Endothelial cell of umbilical vein (primary cell): ENCODE data around the gene ERO1B. TPM values are rescaled to one million over a fixed set of nuclear protein-coding genes. Genes with fewer than 3 reads are reported as not detected.

Source experiments
- BruUV-seq: library from RNA; stranded (reverse); fragments of 400-500 nt; replicated peaks from 2 replicates; lab custom pipeline; 2021; lab: Mats Ljungman, UMichigan
- CTCF ChIA-PET: fragments of 300-600, 350-600 bp; sonication (Branson Sonifier 250); formaldehyde crosslinking; loops from one replicate; lab custom pipeline; 2021; ENCODE audit warnings: antibody characterized with exemption, inconsistent platforms; lab: Charles Lee
- POLR2A ChIA-PET: fragments of 300-600, 350-600 bp; sonication (Branson Sonifier 250); formaldehyde crosslinking; loops from one replicate; lab custom pipeline; 2021; ENCODE audit warnings: antibody characterized with exemption, inconsistent platforms; lab: Charles Lee
- DNase-seq: peaks from one replicate; pipeline ENCODE4 v3.0.0-alpha.2; 2011; ENCODE audit warnings: low read depth, low spot score
- FAIRE-seq: peaks from 2 replicates; lab custom pipeline; 2011; peaks lifted over from hg19 to GRCh38; lab: Jason Lieb, UNC
- H2AFZ ChIP-seq: 2 replicates; pipeline ENCODE4 v1.6.0; 2012; ENCODE audit warnings: low read depth, low read length, control low read depth, inconsistent platforms
- H3K27ac ChIP-seq: 2 replicates; pipeline ENCODE4 v1.5.1; 2011; ENCODE audit warnings: low read depth, mild to moderate bottlenecking, control low read depth, low read length, moderate library complexity; ENCODE audit not compliant: insufficient read depth
- H3K27me3 ChIP-seq, 2 experiments: 2 replicates each; pipeline versions ENCODE4 v1.6.0 to v1.6.1; 2011; ENCODE audit warnings: low read length in 2 of 2, mixed read lengths in 1 of 2; ENCODE audit not compliant: control insufficient read depth in 2 of 2, insufficient read depth in 2 of 2
- H3K36me3 ChIP-seq, 2 experiments: 2 replicates in 1 of 2; 3 replicates in 1 of 2; pipeline ENCODE4 v1.5.1; 2011; ENCODE audit warnings: low read length in 2 of 2, mild to moderate bottlenecking in 1 of 2, moderate library complexity in 1 of 2; ENCODE audit not compliant: control insufficient read depth in 2 of 2, insufficient read depth in 2 of 2; ENCODE audit errors: extremely low read depth in 1 of 2
- H3K4me1 ChIP-seq: 3 replicates; pipeline ENCODE4 v1.5.1; 2011; ENCODE audit warnings: mild to moderate bottlenecking, low read length; ENCODE audit not compliant: control insufficient read depth, insufficient read depth; ENCODE audit errors: extremely low read depth
- H3K4me2 ChIP-seq: 2 replicates; pipeline ENCODE4 v1.6.1; 2011; ENCODE audit warnings: low read length, control low read depth, mixed read lengths; ENCODE audit not compliant: insufficient read depth
- H3K4me3 ChIP-seq, 3 experiments: fragments of 200-600 bp in 1 of 3; sonication (generic), shearing (Covaris generic) in 1 of 3; replicated peaks in 1 of 3; 2 replicates each; pipeline ENCODE4 v1.5.1; 2011 to 2016; ENCODE audit warnings: control low read depth in 3 of 3, low read length in 3 of 3, mild to moderate bottlenecking in 2 of 3, inconsistent platforms in 1 of 3, low read depth in 1 of 3, moderate library complexity in 1 of 3; ENCODE audit not compliant: insufficient read depth in 1 of 3
- H3K79me2 ChIP-seq: 2 replicates; pipeline ENCODE4 v1.6.0; 2012; ENCODE audit warnings: low read length, inconsistent platforms; ENCODE audit not compliant: control insufficient read depth, insufficient read depth
- H3K9ac ChIP-seq: replicated peaks from 2 replicates; pipeline ENCODE3; 2011; ENCODE audit warnings: low read length, control low read depth; ENCODE audit not compliant: insufficient read depth; ENCODE audit errors: extremely low read depth
- H3K9me1 ChIP-seq: replicated peaks from 3 replicates; pipeline ENCODE4 v1.6.0; 2011; ENCODE audit warnings: mild to moderate bottlenecking, low read length; ENCODE audit not compliant: control insufficient read depth, insufficient read depth; ENCODE audit errors: extremely low read depth
- H3K9me3 ChIP-seq: replicated peaks from 2 replicates; pipeline ENCODE4 v1.5.1; 2012; ENCODE audit warnings: low read length, inconsistent platforms; ENCODE audit not compliant: control insufficient read depth, insufficient read depth
- H4K20me1 ChIP-seq: replicated peaks from 2 replicates; pipeline ENCODE3; 2011; ENCODE audit warnings: mild to moderate bottlenecking, low read length; ENCODE audit not compliant: control insufficient read depth, insufficient read depth; ENCODE audit errors: extremely low read depth
- CTCF ChIP-seq, 2 donors: IDR thresholded peaks; 1 replicate in 1 of 2; 2 replicates in 1 of 2; pipeline ENCODE4 v1.5.1; 2011; ENCODE audit warnings: low read length in 2 of 2, mild to moderate bottlenecking in 2 of 2, moderate library complexity in 2 of 2, control low read depth in 1 of 2, inconsistent platforms in 1 of 2, low read depth in 1 of 2; ENCODE audit not compliant: insufficient read depth in 1 of 2; ENCODE audit errors: extremely low read depth in 1 of 2
- EZH2 ChIP-seq: IDR thresholded peaks from 2 replicates; pipeline ENCODE4 v1.6.1; 2012; ENCODE audit warnings: borderline replicate concordance, low read depth, mild to moderate bottlenecking, moderate library complexity, low read length, inconsistent platforms; ENCODE audit not compliant: severe bottlenecking
- FOS ChIP-seq: IDR thresholded peaks from 2 replicates; pipeline ENCODE4 v1.6.1; 2011; ENCODE audit warnings: mild to moderate bottlenecking, low read length, moderate library complexity, borderline replicate concordance; ENCODE audit not compliant: insufficient read depth
- GATA2 ChIP-seq: IDR thresholded peaks from 2 replicates; pipeline ENCODE4 v1.7.0; 2011; ENCODE audit warnings: low read depth, mild to moderate bottlenecking, moderate library complexity, mixed read lengths, low read length; ENCODE audit not compliant: insufficient read length, insufficient read depth
- JUN ChIP-seq: IDR thresholded peaks from 2 replicates; pipeline ENCODE4 v1.6.1; 2011; ENCODE audit warnings: borderline replicate concordance, low read depth; ENCODE audit not compliant: insufficient read length, insufficient read depth
- MAX ChIP-seq: IDR thresholded peaks from 2 replicates; pipeline ENCODE4 v1.6.1; 2011; ENCODE audit not compliant: insufficient read depth, insufficient read length
- MYC ChIP-seq: IDR thresholded peaks from one replicate; pipeline ENCODE4 v1.6.1; 2011; ENCODE audit warnings: mild to moderate bottlenecking, low read depth, low read length
- POLR2A ChIP-seq: IDR thresholded peaks from 2 replicates; pipeline ENCODE4 v1.6.1; 2012; ENCODE audit warnings: low read depth, mild to moderate bottlenecking, control low read depth, low read length
- POLR2AphosphoS5 ChIP-seq: IDR thresholded peaks from 2 replicates; pipeline ENCODE4 v1.6.1; 2012; ENCODE audit warnings: low read depth, mild to moderate bottlenecking, control low read depth, low read length, moderate library complexity; ENCODE audit not compliant: insufficient read depth
- dilution Hi-C: fragments of 300-500 bp; cut with MboI; formaldehyde crosslinking; loops from one replicate; pipeline ENCODE4 v1.15.0; 2019; ENCODE audit warnings: low sequenced_read_pairs; ENCODE audit not compliant: extremely low pct_ligation_motif_present
- intact Hi-C: fragments of 100-400 bp; cut with micrococcal nuclease; formaldehyde crosslinking; loops from one replicate; pipeline ENCODE4 v1.10.0; 2022
- polyA plus RNA-seq, 4 experiments: library from polyadenylated mRNA; depleted of rRNA in 3 of 4; stranded (reverse) in 3 of 4; unstranded in 1 of 4; fragments of >200 nt; gene quantifications; 2 replicates each; pipeline versions ENCODE4 v1.2.1 to v1.2.3, GENCODE V29; 2011 to 2012; ENCODE audit warnings: missing spikeins in 1 of 4
- total RNA-seq: library from RNA; stranded (reverse); gene quantifications from 2 replicates; pipeline ENCODE4 v1.2.3, GENCODE V29; 2021

The ERO1B gene
- total and polyA plus RNA-seq, 2 donors (not counting 3 experiments of a cell fraction or from before 2014, with no cell fraction given), result 1.9 to 3.6 TPM

GRCh38 chr1:236297161-236297560 lies 15.4 kb upstream of the ERO1B start:
- POLR2A ChIA-PET, result no interaction called here
- no TSS peak for BruUV-seq

More at GRCh38 chr1:236297161-236297560, 15.4 kb upstream of the ERO1B start:
- dilution Hi-C loops, result no loop called here
- FAIRE-seq, result no peak
- CTCF ChIA-PET, result interaction anchor here (1.6 kb wide), 1 partner anchor 19 kb away, joined by 4 read pairs; no protein-coding TSS in a partner anchor
- Histone ChIP-seq H2AFZ (no peak overlapping the region), H3K27me3 (no peaks in the 10 kb centered on the region), H3K9me1 (no peaks in the 10 kb centered on the region), H3K9ac (no peak overlapping the region), H3K4me3 (no peak overlapping the region), H3K79me2 (no peaks in the 10 kb centered on the region), H3K36me3 (no peaks in the 10 kb centered on the region), H4K20me1 (no peaks in the 10 kb centered on the region), H3K4me1 (no peaks in the 10 kb centered on the region), H3K4me2 (no peak overlapping the region), H3K27ac (no peak overlapping the region), H3K9me3 (no peaks in the 10 kb centered on the region)
- no peak for DNase-seq
- intact Hi-C loops, result no loop called here
- TF ChIP-seq POLR2AphosphoS5 (no peak), CTCF (IDR thresholded peaks at IDR 0.05; ENCODE audit: extremely low read depth in 1 of 2, insufficient read depth in 1 of 2, low read depth in 1 of 2, low read length in 2 of 2) (no peak), JUN (no peak), EZH2 (no peak), GATA2 (no peak), MYC (no peak), POLR2A (no peak), MAX (no peak), FOS (no peak)
